ENCODE data around the gene MACROD2.

GRCh38 chr20:16043931-16044330 is 2048.6 kb downstream of the MACROD2 start:
- no peak for TF ChIP-seq CTCF (IDR thresholded peaks at IDR 0.05)
- no peak for TF ChIP-seq POLR2A (IDR thresholded peaks at IDR 0.05)
